GM21367 (cell line): ENCODE results near the gene DISP2.
A peak's percentile ranks its signal among the peaks of the same experiment; 100 is the strongest.

Experiments used
- ATAC-seq: cut with Tn5 transposase; IDR thresholded peaks from one replicate; pipeline ENCODE4 v1.9.1; 2021; ENCODE audit not compliant: unreplicated experiment

The DISP2 gene

DNA sequence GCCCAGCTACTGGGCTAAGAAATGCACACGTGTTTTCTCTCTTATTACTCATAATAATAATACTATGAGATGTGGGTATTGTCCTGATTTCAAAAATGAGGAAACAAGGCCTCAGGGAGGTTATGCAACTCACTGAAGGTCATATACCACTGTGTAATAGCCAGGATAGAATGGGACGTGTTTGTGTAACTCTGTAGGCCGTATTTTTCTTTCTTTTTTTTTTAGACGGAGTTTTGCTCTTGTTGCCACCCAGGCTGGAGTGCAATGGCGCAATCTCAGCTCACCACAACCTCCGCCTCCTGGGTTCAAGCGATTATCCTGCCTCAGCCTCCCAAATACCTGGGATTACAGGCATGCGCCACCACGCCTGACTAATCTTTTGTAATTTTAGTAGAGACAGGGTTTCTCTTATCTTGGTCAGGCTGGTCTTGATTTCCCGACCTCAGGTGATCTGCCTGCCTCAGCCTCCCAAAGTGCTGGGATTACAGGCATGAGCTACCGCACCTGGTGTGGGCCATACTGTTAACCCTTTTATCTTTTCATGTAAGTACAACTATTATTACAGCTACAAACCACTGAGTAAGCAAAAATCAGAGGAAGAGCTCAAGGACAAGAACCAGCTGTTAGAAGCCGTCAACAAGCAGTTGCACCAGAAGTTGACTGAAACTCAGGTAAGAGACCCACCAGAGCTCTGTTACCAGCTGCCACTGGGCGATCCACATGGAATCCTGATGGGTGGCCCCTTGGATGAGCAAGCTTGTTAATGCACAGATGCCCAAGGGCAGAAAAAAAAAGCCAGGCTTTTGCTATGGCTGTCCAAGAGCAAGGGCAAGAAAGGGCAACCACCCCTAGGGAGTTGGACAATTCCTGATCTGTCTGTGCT lies 31.2 kb downstream of the DISP2 start:
- ATAC-seq, result no peak

DNA sequence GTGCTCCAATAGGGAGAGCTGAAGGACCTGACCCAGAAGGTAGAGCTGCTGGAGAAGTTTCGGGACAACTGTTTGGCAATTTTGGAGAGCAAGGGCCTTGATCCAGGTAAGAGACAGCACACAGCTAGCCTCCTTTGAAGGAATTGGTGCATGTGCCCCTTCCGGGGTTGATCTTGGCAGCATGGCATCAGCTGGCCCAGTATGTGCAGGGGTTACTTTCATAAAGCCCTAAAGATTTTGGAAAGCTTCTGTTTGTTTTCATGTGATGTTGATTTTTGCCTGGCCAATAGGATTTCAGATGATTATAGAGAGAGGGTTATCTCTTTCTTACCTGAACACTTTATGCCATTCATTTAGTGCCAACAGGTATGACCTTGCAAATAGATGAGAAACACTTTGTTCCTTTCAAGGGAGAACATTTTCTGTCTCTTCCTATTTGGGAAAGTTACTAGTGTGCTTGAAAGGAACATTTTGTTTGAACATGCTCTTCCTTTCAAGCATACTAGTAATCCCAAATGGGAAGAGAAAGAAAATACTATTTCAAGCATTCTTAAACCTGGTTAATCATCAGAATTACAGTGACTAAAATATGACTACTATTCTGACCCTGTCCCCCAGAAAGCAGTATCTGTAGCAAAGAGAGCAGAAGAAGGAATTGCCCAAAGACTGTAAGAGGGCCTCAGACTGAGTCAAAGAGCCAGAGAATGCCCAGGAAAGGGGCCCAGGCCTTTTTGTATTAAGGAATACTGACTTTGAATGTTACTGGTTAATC lies 32.0 kb downstream of the DISP2 start:
- ATAC-seq, result no peak

DNA sequence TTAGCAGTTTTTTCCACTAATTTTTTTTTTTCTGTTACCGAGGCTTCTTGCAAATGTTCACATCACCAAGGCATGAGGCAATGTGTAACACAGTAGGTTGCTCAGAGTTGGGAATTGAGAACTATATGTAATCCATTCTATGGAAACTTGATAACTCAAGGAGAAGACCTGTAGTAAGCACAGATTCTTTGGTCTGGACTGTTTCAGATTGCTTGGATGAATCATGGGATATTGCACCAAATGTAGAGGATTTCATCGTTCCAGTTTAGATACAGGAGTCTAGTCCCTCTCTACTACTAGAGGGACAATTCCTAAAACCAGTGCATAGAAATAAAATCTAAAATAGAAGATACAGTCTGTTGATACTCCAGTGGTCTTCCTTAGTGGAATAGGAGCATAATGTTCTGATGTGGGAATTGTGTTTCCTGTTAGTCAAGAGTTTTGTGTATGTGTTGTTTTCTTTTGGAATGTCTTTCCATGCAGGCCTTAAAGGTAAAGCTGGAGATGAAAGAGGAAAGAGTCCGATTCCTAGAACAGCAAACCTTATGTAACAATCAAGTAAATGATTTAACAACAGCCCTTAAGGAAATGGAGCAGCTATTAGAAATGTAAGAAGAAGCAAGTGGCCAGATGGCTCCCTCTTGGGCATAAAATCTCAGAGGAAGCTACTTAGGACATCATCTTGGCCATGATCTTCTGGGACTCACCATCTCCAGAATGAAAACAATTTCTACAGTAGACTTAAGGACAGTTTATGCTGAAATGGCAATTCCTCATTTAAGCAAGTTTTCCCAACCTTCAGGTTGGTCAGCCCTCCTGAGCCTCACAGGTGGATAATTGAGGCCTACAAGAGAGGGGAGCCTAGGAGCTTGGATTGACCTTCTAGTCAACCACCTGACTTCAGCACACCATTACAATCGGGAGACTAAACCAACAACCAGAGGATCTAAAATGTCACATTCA lies 35.2 kb downstream of the DISP2 start:
- ATAC-seq, result no peak

DNA sequence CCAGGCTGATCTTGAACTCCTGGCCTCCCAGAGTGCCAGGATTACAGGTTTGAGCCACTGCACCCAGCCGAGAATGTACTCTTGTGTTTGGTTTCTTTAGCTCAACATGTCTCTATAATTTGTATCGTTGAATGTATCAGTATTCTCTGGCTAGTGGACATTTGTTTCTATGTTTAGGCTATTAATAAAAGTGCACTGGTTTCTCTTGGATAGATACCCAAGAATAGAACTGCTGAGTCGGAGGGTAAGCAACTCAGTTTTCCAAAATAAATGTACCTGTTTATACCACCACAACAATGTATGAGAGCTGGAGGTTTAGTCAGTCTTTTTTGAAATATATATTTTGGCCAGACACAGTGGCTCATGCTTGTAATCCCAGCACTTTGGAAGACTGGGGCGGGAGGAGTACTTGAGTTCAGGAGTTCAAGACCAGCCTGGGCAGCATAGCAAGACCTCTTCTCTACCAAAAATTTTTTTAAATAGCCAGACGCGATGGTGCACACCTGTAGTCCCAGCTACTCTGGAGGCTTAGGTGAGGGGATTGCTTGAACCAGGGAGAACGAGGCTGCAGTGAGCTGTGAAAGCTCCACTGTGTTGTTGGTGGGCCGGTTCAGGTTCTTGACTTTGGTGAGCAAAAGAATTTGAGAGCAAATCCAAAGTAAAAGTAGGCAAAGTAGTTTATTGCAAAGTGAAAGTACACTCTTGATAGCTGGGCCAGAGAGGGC lies 39.8 kb downstream of the DISP2 start:
- ATAC-seq, result no peak

DNA sequence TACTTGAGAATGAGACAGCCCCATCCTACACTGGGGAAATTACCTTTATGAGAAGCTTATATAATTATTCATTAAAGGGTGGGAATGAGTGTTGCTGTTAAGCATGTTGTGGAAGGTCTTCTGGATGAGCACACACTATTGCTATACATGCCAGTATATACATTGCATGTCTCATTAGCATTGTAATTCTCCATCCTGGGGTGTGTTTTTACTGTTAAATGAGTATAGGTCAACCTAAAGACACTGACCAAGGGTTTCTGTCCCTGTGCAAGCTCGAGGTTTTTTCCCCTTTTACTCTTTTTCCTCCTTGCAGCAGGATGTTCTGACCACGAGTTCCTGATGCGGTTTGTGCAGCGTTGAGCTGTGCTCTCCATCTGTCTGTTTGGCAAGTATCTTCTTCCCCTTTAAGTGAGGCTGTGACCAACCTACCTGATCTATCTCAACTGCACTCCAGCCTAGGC lies 40.4 kb downstream of the DISP2 start:
- ATAC-seq, result no peak

DNA sequence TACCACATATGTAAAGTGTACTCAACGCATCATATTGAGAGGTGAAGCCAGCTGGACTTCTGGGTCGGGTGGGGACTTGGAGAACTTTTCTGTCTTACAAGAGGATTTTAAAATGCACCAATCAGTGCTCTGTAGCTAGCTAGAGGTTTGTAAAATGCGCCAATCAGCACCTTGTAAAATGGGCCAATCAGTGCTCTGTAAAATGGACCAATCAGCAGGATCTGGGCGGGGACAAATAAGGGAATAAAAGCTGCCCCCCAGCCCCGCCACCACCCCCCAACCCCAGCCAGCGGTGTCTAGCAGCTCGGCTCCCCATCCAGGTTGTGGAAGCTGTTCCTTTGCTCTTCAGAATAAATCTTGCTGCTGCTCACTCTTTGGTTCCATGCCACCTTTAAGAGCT lies 41.4 kb downstream of the DISP2 start:
- no peak for ATAC-seq

DNA sequence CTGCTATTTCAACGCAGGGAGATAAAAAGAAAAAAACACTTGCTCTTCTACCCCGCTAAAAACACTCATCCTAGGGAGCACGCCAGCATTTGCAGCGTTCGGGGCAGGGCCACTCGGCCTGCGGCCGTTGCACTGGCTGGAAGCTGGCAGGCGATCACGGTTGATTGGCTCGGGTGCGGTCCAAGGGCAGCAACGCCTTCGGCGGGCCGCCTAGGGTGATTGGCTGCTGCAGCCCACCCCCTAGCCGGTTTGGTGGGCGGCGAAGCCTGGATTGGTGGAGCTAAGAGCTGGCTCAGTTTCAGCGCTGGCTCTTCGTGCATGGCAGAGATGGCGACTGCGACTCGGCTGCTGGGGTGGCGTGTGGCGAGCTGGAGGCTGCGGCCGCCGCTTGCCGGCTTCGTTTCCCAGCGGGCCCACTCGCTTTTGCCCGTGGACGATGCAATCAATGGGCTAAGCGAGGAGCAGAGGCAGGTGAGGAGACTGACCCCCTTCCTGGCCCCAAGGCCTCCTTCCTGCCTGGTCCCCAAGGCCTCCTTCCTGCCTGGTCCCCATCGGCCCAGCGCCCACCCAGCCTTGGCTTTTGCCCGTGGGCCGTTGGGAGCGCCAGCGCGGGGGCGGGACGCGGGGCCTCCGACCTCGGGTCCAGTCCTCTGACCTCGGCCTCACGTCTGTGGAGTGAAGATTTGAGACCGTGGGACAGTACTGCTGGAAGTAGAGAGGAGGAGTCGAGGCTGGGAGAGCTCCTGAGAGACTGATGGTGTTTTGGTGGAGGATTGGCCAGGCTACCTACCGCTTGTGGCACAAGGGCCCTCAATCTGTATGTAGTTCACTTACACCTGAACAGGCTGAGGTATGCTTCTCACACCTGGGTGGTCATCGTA lies 47.7 kb downstream of the DISP2 start, which contains the start of gene IVD:
TSS of gene IVD (plus strand) at position 295 of the 881 bp plus-strand sequence. CDS start at position 328, 33 bp downstream.
- peak; percentile 76 for ATAC-seq

DNA sequence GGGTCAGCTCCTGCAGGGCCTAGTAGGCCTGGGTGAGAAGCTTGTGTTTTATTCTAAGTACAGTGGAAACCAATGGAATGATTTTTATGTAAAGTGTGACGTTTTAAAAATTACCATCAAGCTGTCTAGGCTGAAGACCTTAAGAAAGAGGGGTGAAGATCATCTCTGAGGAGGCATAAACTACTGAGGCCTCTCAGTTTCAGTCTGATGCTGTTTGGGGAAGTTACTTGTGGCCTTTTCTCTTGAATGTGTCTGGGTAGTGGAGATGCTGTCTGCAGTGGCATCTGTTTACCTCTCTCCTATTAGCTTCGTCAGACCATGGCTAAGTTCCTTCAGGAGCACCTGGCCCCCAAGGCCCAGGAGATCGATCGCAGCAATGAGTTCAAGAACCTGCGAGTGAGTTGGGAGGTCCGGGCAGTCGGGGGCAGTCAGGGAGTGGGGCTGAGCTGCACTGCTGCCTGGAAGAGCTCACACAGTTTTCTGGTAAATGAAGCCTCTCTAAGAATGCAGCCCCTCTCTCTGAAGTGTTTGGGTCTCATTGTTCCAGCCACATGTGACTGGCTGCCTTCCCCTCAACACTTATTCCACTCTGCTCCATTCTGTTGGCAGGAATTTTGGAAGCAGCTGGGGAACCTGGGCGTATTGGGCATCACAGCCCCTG lies 49.4 kb downstream of the DISP2 start:
- peak; percentile 64 for ATAC-seq

DNA sequence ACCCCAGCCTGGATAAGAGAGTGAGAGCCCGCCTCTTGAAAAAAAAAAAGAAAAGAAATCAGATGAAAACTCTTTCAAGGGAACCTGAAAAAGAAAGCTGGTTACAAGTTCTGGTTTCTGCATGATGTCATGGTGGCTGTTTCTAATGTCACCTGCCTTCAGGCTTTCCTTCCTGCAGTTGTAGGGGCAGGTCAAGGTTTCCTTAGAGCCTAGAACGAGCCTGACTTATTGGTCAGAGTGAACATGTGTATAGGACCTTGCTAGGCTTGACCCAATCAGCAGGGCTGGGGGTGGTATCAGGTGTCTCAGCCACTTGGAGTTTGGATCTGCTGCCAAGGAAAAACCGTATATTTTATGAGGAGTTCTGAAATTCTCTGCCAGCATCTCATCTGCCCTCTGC lies 51.3 kb downstream of the DISP2 start:
- ATAC-seq, result no peak

DNA sequence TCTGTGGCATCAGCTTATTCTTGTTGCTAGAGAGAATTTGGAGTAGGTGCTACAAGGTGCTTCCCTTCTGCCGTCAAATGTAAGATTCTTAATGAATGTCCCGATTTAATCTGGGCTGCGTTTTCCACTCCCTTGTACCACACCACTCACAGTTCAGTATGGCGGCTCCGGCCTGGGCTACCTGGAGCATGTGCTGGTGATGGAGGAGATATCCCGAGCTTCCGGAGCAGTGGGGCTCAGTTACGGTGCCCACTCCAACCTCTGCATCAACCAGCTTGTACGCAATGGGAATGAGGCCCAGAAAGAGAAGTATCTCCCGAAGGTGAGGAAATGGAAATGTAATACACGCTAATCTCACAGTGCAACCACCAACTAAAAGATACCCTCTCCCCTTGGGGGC lies 52.5 kb downstream of the DISP2 start:
- no peak for ATAC-seq

DNA sequence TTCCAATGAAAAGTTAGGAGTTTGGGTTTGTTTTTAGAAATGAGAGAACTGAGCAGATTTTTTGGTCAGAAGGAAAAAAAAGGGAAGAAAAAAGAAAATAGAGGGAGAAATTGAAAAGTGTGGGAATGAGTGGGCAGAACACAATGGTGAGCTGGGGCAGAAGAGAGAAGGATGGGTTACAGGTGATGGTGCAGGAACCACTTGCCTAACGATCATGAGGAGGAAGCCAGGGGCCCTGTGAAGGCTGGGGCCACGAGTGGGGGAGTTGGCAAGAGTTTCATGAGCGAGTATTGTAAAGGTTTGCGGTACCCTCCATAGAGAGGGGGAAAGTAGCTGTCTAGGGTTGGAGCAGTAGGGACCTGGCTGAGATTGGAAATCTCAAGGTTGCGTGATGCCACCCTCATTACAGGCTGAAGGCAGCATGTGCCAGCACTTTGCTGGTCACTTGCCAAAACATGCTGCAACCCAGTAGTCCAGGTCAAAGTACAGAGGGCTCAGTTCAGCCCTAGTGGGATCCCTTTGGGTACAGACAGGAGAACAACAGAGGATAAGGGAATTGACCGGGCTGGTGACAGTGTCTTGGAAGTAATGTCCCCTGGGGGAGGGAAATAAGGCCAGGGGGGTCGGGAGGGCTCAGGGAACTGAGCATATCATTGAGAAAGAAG lies 54.2 kb downstream of the DISP2 start:
- ATAC-seq, result no peak

DNA sequence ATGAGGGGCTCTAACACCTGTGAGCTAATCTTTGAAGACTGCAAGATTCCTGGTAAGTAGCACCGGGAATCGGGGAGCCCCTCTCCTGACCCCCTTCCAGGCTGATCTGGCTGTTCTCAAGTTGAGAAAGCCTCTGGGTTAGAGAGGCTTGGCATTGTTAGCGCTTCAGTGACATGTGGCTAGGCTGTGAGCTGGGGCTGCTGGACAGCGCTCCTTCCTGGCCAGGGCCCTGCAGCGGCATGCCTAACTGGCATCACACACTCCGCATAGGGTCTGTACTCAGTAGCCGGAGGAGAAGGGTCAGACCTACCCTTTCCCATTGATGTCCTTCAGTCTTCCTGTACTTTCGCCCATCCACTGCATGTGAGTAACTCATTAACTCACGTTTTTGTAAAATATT lies 55.0 kb downstream of the DISP2 start:
- no peak for ATAC-seq

DNA sequence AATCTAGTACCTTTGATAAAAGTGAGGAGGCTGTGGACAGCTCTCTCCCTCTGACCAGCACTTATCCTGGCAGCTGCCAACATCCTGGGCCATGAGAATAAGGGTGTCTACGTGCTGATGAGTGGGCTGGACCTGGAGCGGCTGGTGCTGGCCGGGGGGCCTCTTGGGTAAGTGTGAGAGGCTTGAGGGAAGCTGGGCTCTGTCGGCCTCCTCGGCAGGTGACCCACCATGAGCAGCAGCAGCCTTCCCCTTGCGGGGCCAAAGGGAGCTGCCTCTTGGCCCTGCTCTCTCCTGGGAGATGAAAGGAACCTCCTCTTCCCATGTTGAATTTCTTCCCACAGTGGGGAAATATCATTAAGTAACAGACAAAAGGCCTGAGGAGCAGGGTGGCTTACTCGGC lies 56.8 kb downstream of the DISP2 start:
- ATAC-seq, result no peak

DNA sequence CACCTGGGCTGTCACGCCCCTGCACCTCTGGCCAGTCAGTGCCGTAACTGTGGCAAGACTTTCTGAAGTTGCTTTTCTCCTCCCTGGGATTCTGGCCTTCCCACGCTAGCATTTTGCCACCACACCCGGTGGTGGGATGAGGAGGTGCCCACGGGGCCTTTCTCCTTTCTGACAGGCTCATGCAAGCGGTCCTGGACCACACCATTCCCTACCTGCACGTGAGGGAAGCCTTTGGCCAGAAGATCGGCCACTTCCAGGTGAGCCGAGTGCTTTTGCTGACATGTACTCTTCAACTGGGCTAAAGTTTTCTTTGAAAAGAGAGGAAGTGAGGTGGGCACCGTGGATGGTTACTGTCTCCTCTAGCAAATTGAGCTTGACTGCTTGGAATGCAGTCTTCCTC lies 57.2 kb downstream of the DISP2 start:
- no peak for ATAC-seq

DNA sequence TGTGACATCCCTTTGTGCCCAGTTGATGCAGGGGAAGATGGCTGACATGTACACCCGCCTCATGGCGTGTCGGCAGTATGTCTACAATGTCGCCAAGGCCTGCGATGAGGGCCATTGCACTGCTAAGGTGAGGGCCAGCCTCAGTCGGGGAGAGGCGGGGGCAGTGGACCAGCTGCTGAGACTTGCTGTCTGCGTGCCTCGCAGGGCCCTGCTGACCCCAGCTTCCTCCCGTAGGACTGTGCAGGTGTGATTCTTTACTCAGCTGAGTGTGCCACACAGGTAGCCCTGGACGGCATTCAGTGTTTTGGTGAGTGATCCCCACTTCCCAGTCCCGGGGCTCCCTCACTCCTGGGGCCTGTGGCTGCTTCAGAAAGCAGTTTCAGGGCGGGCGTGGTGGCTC lies 58.0 kb downstream of the DISP2 start:
- no peak for ATAC-seq

DNA sequence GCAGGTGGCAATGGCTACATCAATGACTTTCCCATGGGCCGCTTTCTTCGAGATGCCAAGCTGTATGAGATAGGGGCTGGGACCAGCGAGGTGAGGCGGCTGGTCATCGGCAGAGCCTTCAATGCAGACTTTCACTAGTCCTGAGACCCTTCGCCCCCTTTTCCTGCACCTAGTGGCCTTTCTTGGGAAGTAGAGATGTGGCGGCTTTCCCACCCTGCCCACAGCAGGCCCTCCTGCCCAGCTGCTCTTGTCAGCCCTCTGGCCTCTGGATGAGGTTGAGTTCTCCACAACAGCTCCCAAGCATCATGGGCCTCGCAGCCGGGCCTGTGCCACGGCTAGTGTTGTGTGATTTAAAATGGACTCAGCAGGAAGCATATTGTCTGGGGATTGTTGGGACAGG lies 60.1 kb downstream of the DISP2 start:
- no peak for ATAC-seq

DNA sequence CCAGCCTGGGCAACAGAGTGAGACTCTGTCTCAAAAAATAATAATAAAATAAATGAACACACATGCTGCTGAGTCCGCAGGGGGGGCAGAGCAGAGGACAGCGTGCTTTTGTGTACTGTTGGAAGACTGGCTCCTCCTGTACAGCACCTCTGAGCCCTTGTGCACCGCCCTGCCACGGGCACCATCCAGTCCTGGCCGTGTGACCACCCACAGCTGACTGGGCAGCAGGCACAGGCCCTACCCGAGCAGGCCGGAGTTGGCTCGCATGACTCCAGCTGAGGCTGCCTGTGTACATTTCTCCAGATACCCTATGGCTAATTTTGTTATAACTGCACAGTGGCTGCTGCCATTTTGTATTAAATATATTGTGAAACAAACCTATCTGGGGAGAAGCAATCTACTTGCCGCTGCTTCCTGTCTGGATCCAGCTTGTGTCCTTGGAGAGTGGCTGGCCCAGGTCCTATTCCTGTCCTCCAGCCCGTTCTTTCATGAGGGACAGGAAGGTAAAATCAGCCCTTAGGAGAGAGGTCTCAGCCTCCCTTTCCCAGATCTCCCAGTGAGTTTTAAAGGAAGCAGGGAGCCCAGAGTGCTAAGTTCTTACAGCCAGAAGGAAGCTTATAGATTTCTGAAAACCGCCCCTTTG lies 62.2 kb downstream of the DISP2 start:
- no peak for ATAC-seq

DNA sequence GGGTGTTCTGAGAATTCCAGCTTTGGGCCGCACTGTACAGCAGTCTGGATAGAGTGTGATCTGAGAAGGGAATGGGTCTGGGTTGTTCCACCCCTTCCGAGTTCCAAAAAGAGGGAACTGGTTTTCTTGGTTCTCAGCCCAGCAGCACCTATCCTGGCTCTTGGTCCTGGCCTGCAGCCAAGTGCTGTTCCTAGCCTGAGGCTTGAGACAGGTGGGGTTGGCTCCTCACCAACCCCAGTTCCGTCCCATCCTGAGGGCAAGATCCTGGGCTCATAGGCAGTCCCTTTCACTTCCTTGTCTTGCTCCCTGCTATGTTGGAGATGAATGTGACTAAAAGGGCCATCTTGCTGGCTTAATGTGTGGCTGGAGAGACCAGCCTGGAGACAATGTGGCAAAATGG lies 62.8 kb downstream of the DISP2 start:
- ATAC-seq, result no peak
